HEK293 (cell line): ENCODE data around the gene PPP2R5D.

Experiments used
- BCL11A ChIP-seq: fragments of 450-650 bp; formaldehyde crosslinking; IDR thresholded peaks from 2 replicates; pipeline ENCODE4 v1.5.1; 2016; ENCODE audit warnings: low read depth, missing biosample characterization, missing genetic modification characterization
- HOXC10 ChIP-seq: sonication (generic); formaldehyde crosslinking; IDR thresholded peaks from 2 replicates; pipeline ENCODE4 v1.8.1; 2023; ENCODE audit warnings: mild to moderate bottlenecking, missing genetic modification reagents
- HOXD13 ChIP-seq: sonication (generic); formaldehyde crosslinking; IDR thresholded peaks from 2 replicates; pipeline ENCODE4 v1.8.0; 2022; ENCODE audit warnings: missing genetic modification reagents, borderline replicate concordance
- INSM2 ChIP-seq: fragments of 450-650 bp; formaldehyde crosslinking; IDR thresholded peaks from 2 replicates; pipeline ENCODE4 v1.5.1; 2016; ENCODE audit warnings: missing biosample characterization, missing genetic modification characterization
- KLF8 ChIP-seq: fragments of 450-650 bp; formaldehyde crosslinking; IDR thresholded peaks from 2 replicates; pipeline ENCODE4 v1.5.1; 2016; ENCODE audit warnings: missing biosample characterization, missing genetic modification characterization
- MEIS1 ChIP-seq: sonication (generic); formaldehyde crosslinking; IDR thresholded peaks from 2 replicates; pipeline ENCODE4 v1.8.1; 2022; ENCODE audit warnings: missing genetic modification reagents, mild to moderate bottlenecking, borderline replicate concordance
- MYNN ChIP-seq: fragments of 450-650 bp; formaldehyde crosslinking; IDR thresholded peaks from 2 replicates; pipeline ENCODE4 v1.5.1; 2016; ENCODE audit warnings: missing biosample characterization, missing genetic modification characterization, borderline replicate concordance
- MZF1 ChIP-seq: fragments of 450-650 bp; formaldehyde crosslinking; IDR thresholded peaks from 2 replicates; pipeline ENCODE4 v1.5.1; 2017; ENCODE audit warnings: missing biosample characterization, missing genetic modification characterization, borderline replicate concordance
- ZBTB20 ChIP-seq: fragments of 450-650 bp; formaldehyde crosslinking; IDR thresholded peaks from 2 replicates; pipeline ENCODE4 v1.5.1; 2016; ENCODE audit warnings: missing biosample characterization, missing genetic modification characterization
- ZBTB44 ChIP-seq: fragments of 450-650 bp; IDR thresholded peaks from 2 replicates; pipeline ENCODE4 v1.5.1; 2018; ENCODE audit warnings: missing biosample characterization, mild to moderate bottlenecking, missing genetic modification characterization
- ZNF140 ChIP-seq: fragments of 450-650 bp; formaldehyde crosslinking; IDR thresholded peaks from 2 replicates; pipeline ENCODE4 v1.5.1; 2016; ENCODE audit warnings: missing biosample characterization, missing genetic modification characterization
- ZNF146 ChIP-seq: fragments of 450-650 bp; formaldehyde crosslinking; IDR thresholded peaks from 2 replicates; pipeline ENCODE4 v1.5.1; 2016; ENCODE audit warnings: missing biosample characterization, missing genetic modification characterization
- ZNF148 ChIP-seq: fragments of 450-650 bp; formaldehyde crosslinking; IDR thresholded peaks from 2 replicates; pipeline ENCODE4 v1.5.0; 2017; ENCODE audit warnings: missing biosample characterization, missing genetic modification characterization, borderline replicate concordance
- ZNF174 ChIP-seq: fragments of 450-650 bp; formaldehyde crosslinking; IDR thresholded peaks from 2 replicates; pipeline ENCODE4 v1.5.0; 2017; ENCODE audit warnings: missing biosample characterization, mild to moderate bottlenecking, missing genetic modification characterization
- ZNF2 ChIP-seq: fragments of 450-650 bp; formaldehyde crosslinking; IDR thresholded peaks from 2 replicates; pipeline ENCODE4 v1.5.1; 2016; ENCODE audit warnings: missing biosample characterization, missing genetic modification characterization
- ZNF214 ChIP-seq: fragments of 450-650 bp; formaldehyde crosslinking; IDR thresholded peaks from 2 replicates; pipeline ENCODE4 v1.5.1; 2017; ENCODE audit warnings: missing biosample characterization, mild to moderate bottlenecking, missing genetic modification characterization, borderline replicate concordance
- ZNF223 ChIP-seq: fragments of 450-650 bp; formaldehyde crosslinking; IDR thresholded peaks from 2 replicates; pipeline ENCODE4 v1.5.1; 2016; ENCODE audit warnings: missing biosample characterization, missing genetic modification characterization
- ZNF26 ChIP-seq: fragments of 450-650 bp; formaldehyde crosslinking; IDR thresholded peaks from 2 replicates; pipeline ENCODE4 v1.5.1; 2016; ENCODE audit warnings: missing biosample characterization, missing genetic modification characterization
- ZNF266 ChIP-seq: fragments of 450-650 bp; formaldehyde crosslinking; IDR thresholded peaks from 2 replicates; pipeline ENCODE4 v1.5.1; 2016; ENCODE audit warnings: missing biosample characterization, missing genetic modification characterization, low read depth
- ZNF362 ChIP-seq: fragments of 450-650 bp; formaldehyde crosslinking; IDR thresholded peaks from 2 replicates; pipeline ENCODE4 v1.5.1; 2016; ENCODE audit warnings: missing biosample characterization, missing genetic modification characterization
- ZNF391 ChIP-seq: fragments of 450-650 bp; formaldehyde crosslinking; IDR thresholded peaks from 2 replicates; pipeline ENCODE4 v1.5.1; 2016; ENCODE audit warnings: low read depth, missing biosample characterization, missing genetic modification characterization, borderline replicate concordance
- ZNF394 ChIP-seq: fragments of 450-650 bp; formaldehyde crosslinking; IDR thresholded peaks from 2 replicates; pipeline ENCODE4 v1.5.1; 2016; ENCODE audit warnings: missing biosample characterization, missing genetic modification characterization, mild to moderate bottlenecking, moderate library complexity, borderline replicate concordance
- ZNF398 ChIP-seq: fragments of 450-650 bp; formaldehyde crosslinking; IDR thresholded peaks from 2 replicates; pipeline ENCODE4 v1.5.1; 2017; ENCODE audit warnings: missing biosample characterization, missing genetic modification characterization
- ZNF416 ChIP-seq: fragments of 450-650 bp; formaldehyde crosslinking; IDR thresholded peaks from 2 replicates; pipeline ENCODE4 v1.5.1; 2016; ENCODE audit warnings: missing biosample characterization, missing genetic modification characterization
- ZNF426 ChIP-seq: fragments of 450-650 bp; formaldehyde crosslinking; IDR thresholded peaks from 2 replicates; pipeline ENCODE4 v1.5.1; 2017; ENCODE audit warnings: missing biosample characterization, missing genetic modification characterization, mild to moderate bottlenecking, inconsistent platforms, moderate library complexity
- ZNF521 ChIP-seq: fragments of 450-650 bp; formaldehyde crosslinking; IDR thresholded peaks from 2 replicates; pipeline ENCODE4 v1.5.1; 2017; ENCODE audit warnings: missing biosample characterization, mild to moderate bottlenecking, missing genetic modification characterization
- ZNF585B ChIP-seq: fragments of 450-650 bp; formaldehyde crosslinking; IDR thresholded peaks from 2 replicates; pipeline ENCODE4 v1.5.1; 2016; ENCODE audit warnings: missing biosample characterization, missing genetic modification characterization
- ZNF596 ChIP-seq: fragments of 450-650 bp; IDR thresholded peaks from 2 replicates; pipeline ENCODE4 v1.5.0; 2018; ENCODE audit warnings: missing biosample characterization, mild to moderate bottlenecking, missing genetic modification characterization, moderate library complexity
- ZNF624 ChIP-seq: fragments of 450-650 bp; formaldehyde crosslinking; IDR thresholded peaks from 2 replicates; pipeline ENCODE4 v1.5.1; 2017; ENCODE audit warnings: missing biosample characterization, missing genetic modification characterization
- ZNF660 ChIP-seq: fragments of 450-650 bp; IDR thresholded peaks from 2 replicates; pipeline ENCODE4 v1.5.1; 2018; ENCODE audit warnings: missing biosample characterization, mild to moderate bottlenecking, missing genetic modification characterization

PPP2R5D gene

GRCh38 chr6:43021270-43022047, 37.1 kb downstream of the PPP2R5D start, which contains the start of gene RRP36 (continued):
- TF ChIP-seq ZNF146 (tag by site-specific recombination): no peak
- TF ChIP-seq ZNF394 (tag by site-specific recombination): no peak
- TF ChIP-seq ZNF214 (tag by site-specific recombination): no peak
- TF ChIP-seq ZNF521: no peak
- no peak for TF ChIP-seq ZNF596 (tag by site-specific recombination)
- no peak for TF ChIP-seq ZNF585B
- no peak for TF ChIP-seq MEIS1
- TF ChIP-seq ZNF660 (tag by site-specific recombination): peak; percentile 51; the same call in 1 of the 2 replicates
- TF ChIP-seq ZNF148 (tag by site-specific recombination): no peak
- TF ChIP-seq INSM2 (tag by site-specific recombination): no peak
- TF ChIP-seq ZNF416 (tag by site-specific recombination): no peak
- TF ChIP-seq HOXC10: no peak
- no peak for TF ChIP-seq ZNF174
- TF ChIP-seq ZNF266: no peak
- TF ChIP-seq ZNF26 (tag by site-specific recombination): no peak
- no peak for TF ChIP-seq ZNF140 (tag by site-specific recombination)
- no peak for TF ChIP-seq ZNF624 (tag by site-specific recombination)
- no peak for TF ChIP-seq MYNN (tag by site-specific recombination)
- no peak; the same call in 1 of the 2 replicates for TF ChIP-seq ZNF362 (tag by site-specific recombination)
- peak; percentile 20; the same call in 1 of the 2 replicates for TF ChIP-seq ZNF2 (tag by site-specific recombination)
- TF ChIP-seq ZBTB44 (tag by site-specific recombination): no peak
- peak; percentile 88 for TF ChIP-seq ZBTB20 (tag by site-specific recombination)
- TF ChIP-seq ZNF391: peak; percentile 35; the same call in 1 of the 2 replicates
- no peak for TF ChIP-seq MZF1
- TF ChIP-seq ZNF426 (tag by site-specific recombination): no peak
- no peak for TF ChIP-seq HOXD13
- TF ChIP-seq KLF8 (tag by site-specific recombination): peak; percentile 18; the same call in 1 of the 2 replicates
- TF ChIP-seq ZNF223 (tag by site-specific recombination): no peak
- TF ChIP-seq ZNF398 (tag by site-specific recombination): peak; percentile 60
- no peak for TF ChIP-seq BCL11A (tag by site-specific recombination)
